Retina (tissue), 1 donor: Measurements from ENCODE around the gene SIX6.
A peak's percentile ranks its signal among the peaks of the same experiment; 100 is the strongest.

ENCODE experiments used
- DNase-seq: peaks from one replicate; pipeline ENCODE4 v3.0.0-alpha.2; 2016

The SIX6 gene

DNA sequence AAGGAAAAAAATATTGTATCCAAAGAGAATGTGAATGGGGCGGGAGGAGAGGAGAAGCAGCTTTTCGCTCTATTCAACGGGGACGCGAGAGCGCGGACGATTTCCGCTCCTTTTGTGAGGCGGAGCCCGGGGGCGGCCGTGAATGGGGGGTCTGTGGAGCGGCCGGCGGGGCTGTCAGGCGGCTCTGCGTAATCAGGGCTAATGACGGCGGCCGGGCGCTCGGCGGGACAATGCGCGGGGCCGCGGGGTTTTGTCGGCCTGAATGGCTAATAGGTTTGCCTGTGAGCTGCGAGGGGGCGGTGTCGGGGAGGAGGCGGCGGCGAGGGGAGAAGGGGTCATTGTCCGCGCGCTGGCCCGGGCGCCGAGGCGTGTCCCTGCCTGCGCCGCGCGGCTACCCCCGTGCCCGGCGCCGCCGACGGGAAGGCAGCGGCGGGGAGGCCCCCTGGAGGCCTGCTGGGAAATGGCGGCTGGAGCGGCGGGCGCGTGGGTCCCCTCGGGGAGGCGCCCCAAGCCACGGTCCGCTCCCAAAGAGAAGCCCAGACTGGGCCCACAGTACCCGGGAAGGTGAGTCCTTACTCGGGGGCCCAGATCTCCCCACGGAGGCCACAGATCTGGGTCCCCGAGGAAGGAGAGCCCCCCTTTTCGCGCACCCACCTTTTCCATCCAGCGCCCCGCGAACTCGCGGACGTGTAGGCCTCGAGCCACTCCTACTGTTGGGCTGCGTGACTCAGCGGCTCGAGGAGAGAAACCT, 6.0 kb downstream of the SIX6 start:
- peak; percentile 97 for DNase-seq

DNA sequence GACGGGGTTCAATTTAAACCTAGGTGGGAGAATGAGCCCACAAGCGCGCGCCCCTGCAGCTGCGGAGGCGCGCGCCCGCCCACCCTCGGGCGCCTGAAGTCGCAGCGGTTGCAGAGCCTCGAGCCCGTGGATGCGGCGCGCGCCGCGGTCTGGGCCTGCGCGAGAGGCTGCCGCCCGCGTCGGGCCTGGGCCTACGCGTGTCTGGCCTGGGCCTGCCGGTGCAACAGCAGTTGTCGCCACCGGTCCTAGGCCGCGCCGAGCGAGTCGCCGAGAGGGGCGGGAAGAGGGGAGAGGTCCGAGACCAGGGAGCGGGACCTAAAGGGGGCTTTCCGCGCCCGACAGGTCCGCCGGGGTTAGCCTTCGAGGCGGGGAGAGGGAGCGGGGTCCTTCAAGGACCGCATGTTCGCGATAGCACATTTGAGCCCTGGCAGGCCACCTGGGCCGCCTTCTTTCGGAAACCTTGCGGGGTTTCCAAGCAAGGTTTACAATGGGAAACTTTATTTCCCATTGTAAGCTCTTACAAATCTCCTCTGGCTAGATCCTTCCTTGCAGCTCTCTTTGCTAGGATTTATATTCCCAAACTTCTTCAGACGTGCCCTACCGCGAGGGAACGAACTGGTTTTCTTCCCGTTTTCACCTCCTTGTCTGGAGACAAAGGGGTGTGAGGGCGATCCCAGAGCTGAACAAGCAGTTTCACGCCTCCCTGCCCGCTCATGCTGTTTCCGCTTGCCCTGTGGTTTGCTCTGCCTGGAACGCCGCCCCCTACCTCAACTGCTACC, 6.8 kb downstream of the SIX6 start:
- DNase-seq = peak; percentile 92

DNA sequence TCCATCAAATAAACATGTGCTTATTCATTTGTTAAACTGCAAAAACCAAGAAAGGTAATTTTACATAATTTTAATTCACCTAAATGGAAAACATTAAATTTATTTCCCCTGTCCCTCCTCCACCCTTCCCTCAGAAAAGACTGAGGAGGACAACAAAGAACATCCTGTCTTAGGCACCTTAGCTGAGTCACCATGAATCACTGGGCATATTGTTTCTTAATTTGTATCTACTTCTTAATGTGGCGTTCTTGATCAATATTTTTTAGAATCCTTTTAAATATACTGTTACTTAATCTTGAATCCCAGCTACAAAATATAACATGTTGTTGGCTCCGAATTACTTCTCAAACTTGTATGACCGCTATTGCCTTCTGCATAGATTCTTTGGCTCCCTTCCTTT, 23.5 kb downstream of the SIX6 start:
- no peak for DNase-seq

DNA sequence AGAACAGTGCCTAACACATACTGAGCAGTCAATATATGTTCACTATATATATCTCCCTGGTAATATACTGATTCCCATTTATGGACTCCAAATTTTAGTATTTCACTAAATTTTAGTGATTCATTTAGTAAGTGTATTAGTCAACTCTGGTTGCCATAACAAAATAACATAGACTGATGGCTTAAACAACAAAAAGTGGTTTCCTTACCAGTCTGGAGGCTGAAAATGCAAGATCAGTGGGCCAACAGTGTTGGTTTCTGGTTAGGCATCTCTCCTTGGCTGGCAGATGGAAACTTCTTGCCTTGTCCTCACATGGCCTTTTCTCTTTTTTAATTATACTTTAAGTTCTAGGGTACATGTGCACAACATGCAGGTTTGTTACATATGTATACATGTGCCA, 28.7 kb downstream of the SIX6 start:
- no peak for DNase-seq

DNA sequence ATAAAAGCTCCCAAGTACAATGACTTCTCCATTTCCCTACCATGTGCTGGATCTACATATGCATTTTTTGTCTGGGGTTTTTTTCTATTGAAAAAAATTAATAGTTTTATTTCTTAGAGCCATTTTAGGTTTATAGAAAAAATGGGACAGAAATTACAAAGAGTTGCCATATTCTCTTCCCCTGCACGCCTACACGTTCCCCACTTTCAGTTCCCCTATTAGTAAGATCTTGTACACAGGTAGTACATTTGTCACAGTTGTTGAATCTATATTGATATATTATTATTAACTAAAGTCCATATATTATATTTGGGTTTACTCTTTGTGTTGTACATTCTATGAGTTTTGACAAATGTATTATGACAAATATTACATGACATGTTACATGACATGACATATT, 35.7 kb downstream of the SIX6 start:
- no peak for DNase-seq

DNA sequence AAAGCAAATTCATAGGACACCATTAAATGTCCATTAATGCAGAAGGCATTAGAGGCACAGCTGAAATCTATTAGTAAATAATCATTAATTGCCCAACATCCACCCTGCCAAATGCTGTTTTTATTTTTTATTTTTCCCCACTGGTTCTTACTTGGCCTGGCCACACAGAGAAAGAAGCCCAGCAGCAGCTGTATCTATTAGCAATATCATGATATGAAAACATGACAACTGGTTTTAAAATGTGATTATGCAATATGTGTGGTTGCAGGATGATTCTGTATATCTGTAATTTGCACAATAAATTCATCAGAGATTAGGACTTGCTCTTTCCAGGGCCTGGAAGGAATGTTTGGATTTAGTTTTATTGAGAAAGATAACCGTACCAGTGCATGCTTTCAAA, 44.9 kb downstream of the SIX6 start:
- no peak for DNase-seq

DNA sequence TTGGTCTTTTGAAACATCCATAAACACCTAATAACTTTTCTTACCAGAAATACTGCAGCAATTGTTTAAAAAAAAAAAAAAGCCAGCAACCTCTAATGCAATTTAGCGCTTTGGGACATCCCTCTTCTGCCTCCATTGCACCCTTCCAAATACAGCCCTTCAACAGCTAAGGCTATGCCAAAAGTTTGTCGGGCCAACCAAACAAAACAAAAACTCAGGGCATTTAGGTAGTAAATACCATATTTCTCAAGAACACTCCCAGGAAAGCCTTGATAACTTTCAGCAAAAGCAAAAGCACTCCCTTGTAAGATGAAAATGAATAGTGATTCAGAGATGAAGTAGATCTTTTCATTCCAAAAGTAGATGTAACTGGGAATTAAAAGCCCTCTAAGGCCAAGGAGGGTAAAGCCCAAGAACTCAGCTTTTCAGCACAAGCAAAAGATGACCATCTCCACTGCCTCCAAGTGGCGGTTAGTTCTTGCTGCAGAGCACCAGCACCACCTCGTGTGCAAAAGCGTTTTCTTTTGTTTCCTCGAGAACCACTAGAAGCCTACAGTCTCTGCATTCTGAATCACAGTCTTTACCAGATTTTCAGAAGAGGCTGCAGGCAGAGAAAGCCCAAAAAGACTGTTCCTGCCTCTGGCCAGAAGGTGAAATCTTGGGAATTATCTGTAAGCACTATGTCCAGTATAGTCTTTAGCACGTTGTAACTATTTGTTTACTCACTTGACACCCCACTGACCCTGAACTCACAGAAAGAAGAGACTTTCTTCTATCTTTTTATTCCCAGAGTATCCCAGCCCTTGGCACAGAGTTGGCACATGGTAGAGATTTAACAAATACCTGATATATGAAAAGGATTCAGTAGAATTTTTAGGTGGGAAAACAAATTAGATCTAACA, 53.1 kb downstream of the SIX6 start:
- DNase-seq = peak; percentile 83
